ENCODE results near the gene PURA.

The PURA gene

GRCh38 chr5:140109759-140110645 lies 3.9 kb upstream of the PURA start:
- no peak for DNase-seq

DNA sequence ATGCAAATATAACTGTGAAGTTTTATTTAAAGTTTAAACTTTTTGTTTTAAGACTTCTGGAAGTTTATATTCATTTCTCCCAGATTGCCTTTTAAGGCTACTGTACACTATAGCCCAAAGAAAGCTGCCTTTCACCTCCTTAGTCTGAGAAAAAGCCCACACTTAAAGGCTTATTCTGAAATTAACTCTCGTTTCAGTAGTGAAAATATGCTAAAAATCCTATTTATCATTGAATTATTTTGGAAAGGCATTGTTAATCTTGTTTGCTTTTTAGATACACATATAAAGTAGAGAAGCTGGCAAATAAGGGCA lies 3.3 kb upstream of the PURA start:
- DNase-seq = no peak

DNA sequence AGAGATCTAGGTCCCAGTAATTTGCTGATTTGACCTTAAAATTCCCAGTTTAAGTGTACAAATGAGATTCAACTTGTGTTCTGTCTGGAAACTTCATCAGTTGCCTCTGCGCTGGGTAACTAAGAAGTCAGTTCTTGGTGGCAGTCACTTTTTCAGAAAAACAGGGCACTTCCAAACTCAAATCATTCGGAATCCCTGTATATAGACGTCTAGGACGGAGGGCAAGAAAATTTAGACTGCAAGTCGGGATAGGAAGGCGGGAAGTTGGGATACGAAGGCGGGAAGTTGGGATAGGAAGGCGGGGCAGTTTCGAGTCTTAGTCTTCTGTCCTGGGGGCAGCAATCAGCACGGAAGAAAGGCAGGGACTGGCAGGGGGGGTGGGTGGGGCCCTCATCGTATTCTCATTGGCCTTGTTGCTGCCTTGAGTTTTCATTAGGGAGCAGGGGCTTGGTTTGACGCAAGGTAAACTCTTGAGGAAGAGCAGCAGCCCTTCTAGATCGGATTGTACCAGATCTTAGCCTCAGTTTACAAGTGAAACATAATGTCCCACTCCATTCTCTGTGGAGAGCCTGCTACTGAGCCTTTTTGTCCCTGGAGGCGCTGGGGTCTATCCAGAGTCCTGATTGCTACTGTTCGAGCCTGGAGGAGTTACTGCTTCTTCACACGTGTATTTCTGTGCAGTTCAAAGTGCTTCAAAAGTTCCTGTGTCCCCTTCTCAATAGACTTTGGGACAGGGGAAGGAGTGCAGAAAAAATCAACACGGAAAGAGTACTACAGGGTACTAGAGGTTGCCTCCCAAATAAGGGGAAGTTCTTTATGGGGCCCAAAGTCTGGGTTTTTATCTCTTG lies 2.7 kb upstream of the PURA start:
- DNase-seq = no peak

GRCh38 chr5:140111859-140112551 lies 1.9 kb upstream of the PURA start:
- DNase-seq = no peak

DNA sequence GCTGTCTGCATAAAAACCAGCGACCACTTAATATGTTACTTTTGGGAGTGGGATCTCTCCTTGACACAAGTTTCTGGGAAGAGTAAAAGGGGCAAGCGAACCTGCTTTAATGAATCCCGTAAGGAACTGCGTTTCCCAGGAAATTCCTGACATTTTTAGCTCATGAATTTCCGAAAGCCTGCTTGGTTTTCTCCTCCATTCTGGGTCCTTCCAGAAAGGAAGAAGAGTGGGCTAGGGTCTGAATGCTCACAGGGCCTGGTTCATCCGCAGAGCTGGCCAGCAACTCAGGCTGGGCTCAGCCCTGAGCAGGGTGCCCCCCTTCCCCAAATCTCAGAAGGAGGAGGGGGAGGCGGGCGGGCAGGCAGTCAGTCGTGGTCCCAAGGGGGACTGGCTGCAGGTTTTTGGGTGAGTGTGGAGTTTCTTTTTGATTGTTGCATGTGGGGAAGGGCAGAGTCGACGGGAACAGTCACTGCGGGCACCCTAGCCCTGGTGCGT lies 1.2 kb upstream of the PURA start:
- no peak for DNase-seq

DNA sequence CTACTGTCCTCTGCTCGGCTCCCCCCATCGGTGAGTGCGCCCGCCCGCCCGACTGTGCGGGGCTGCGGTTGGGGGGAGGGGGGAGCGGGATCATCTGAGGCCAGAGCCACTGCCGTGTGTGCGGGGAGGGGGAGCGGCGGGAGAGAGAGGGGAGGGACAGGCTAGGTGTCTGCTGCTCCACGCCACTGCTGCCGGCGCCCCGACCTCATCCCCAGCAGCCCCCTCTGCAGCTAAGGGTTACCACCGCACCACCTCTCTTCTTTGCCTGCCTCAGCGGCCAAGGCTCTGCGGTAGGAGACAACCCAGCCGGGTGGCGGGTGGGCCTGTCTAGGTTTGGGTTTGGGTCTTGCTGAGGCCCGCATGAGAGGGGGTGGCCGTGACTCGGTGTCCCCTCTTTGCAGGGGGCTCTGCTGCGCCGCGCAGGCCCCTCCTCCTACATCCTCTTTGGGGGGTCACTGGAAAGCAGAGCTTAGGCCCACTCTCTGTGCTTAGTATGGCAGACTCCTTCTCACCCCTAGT lies 670 bp upstream of the PURA start:
- peak in 3 of 5 experiments; percentile 17 to 40 (median 33) for DNase-seq

- peak in 4 of 5 experiments; percentile 12 to 65 (median 28) for DNase-seq
Observed at GRCh38 chr5:140114341-140115185, 654 bp downstream of the PURA start.

GRCh38 chr5:140115186-140115500 lies 1.2 kb downstream of the PURA start:
- no peak for DNase-seq

DNA sequence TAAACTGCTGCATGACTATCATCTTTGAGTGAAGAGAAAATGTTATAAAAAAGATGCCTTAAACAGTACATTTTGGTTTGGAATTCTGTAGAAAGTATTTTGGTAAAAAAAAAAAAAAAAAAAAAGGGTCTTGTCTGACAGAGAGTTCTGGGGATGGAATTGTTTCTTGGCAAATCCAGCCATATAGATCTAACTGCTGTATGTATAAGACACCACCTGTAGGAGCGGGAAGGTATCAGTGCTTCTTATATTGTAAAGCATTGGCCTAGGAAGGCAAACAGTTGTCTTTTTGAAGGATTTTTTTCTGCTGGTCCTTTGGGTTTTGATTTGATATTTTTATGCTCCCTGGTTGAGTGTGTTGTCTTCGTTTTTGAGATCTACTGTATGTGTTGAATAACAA lies 2.8 kb downstream of the PURA start:
- peak in 1 of 5 experiments; percentile 21 for DNase-seq

- DNase-seq = no peak
Observed at GRCh38 chr5:140117523-140117922, 3.6 kb downstream of the PURA start.

- DNase-seq = no peak
Observed at GRCh38 chr5:140118302-140118936, 4.5 kb downstream of the PURA start.

DNA sequence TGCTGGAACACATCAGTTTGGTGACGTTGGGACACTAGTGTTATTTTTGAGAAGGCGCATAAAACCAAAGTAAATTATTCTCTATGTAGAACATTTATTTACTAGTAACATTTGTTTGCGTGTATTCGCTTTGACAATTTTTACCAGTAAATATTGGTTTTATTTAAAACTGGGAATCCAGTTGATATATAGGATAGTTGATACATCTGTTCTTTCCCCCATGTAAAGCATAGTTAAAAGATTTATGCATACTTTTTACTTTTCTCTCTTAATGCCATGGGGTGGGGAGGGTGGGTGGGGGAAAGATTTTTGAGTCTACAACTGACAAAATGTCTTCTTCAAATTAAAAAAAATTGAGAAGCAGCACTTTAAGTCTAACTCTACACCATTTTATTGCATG lies 11.7 kb downstream of the PURA start, which contains the start of gene IGIP:
Gene IGIP, plus strand, starts transcription at position 301 of the 400 bp plus-strand sequence. CDS start 2,540 bp downstream, outside the sequence.
- no peak for DNase-seq

GRCh38 chr5:140126315-140127012 lies 12.6 kb downstream of the PURA start:
- no peak for DNase-seq

DNA sequence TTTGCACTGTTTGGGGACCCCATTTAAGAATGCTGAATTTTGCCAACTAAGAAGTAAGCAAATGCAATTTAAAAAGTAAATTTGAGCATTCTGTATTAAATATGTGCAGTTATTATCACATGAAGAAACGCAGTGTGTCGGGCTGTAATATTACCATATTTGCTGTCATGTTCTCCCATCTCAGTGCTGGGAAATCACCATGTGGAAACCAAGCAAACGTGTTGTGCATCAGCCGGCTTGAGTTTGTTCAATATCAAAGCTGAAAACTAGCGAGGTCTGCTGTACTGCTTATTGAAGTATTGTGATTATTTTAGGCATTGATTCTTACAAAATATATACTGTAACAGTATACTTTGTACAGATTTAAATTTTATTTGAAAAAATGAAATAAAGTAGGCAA lies 14.5 kb downstream of the PURA start:
- no peak for DNase-seq

- DNase-seq = no peak
Observed at GRCh38 chr5:140130949-140131733, 17.2 kb downstream of the PURA start.

- peak in 1 of 5 experiments; percentile 16 for DNase-seq
Observed at GRCh38 chr5:140131967-140132409, 18.1 kb downstream of the PURA start.

GRCh38 chr5:140133514-140134167 lies 19.7 kb downstream of the PURA start:
- no peak for DNase-seq

- no peak for DNase-seq
Observed at GRCh38 chr5:140134277-140134935, 20.5 kb downstream of the PURA start.

- no peak for DNase-seq
Observed at GRCh38 chr5:140135127-140135526, 21.2 kb downstream of the PURA start.
